Gastrocnemius medialis (tissue), 4 donors: Measurements from ENCODE around the gene UBE2D3. TPM values are rescaled to one million over a fixed set of nuclear protein-coding genes. Genes with fewer than 3 reads are reported as not detected.

ENCODE experiments used
- ATAC-seq, 2 donors: fragments of 150-250 bp; one replicate each; pipeline ENCODE4 v1.9.1; 2016
- DNase-seq, 2 donors: peaks; one replicate each; pipeline ENCODE4 v3.0.0-alpha.2; 2019
- H3K27ac ChIP-seq, 4 donors: fragments of 200-600 bp; sonication (generic); 1 replicate in 1 of 4; 2 replicates in 3 of 4; pipeline ENCODE4 v1.5.1; 2016 to 2018; ENCODE audit warnings: mild to moderate bottlenecking in 2 of 4, moderate library complexity in 1 of 4
- H3K27me3 ChIP-seq, 3 donors: fragments of 200-600 bp; sonication (generic) in 2 of 3; 1 replicate in 1 of 3; 2 replicates in 2 of 3; pipeline versions ENCODE4 v1.5.1 to v1.6.0; 2016 to 2019; ENCODE audit warnings: mild to moderate bottlenecking in 1 of 3, moderate library complexity in 1 of 3
- H3K36me3 ChIP-seq, 2 donors: fragments of 200-600 bp; sonication (generic) in 1 of 2; one replicate each; pipeline ENCODE4 v1.5.1; 2017 to 2018
- H3K4me1 ChIP-seq, 2 donors: fragments of 200-600 bp; sonication (generic) in 1 of 2; one replicate each; pipeline ENCODE4 v1.5.1; 2016 to 2017; ENCODE audit warnings: mild to moderate bottlenecking in 2 of 2
- H3K4me3 ChIP-seq, 4 donors: fragments of 200-600 bp; sonication (generic) in 3 of 4; 1 replicate in 1 of 4; 2 replicates in 3 of 4; pipeline ENCODE4 v1.5.1; 2016 to 2019; ENCODE audit warnings: mild to moderate bottlenecking in 2 of 4
- H3K9me3 ChIP-seq, 3 donors: fragments of 200-600 bp; sonication (generic) in 2 of 3; 1 replicate in 1 of 3; 2 replicates in 2 of 3; pipeline ENCODE4 v1.5.1; 2016 to 2019
- POLR2A ChIP-seq, 2 donors: fragments of 450-650 bp; IDR thresholded peaks; one replicate each; pipeline ENCODE4 v1.6.1; 2017; ENCODE audit warnings: antibody characterized with exemption in 2 of 2, mild to moderate bottlenecking in 2 of 2, moderate library complexity in 2 of 2
- in situ Hi-C, 4 donors: fragments of 200-750 bp; cut with MboI; loops; one replicate each; pipeline versions ENCODE4 v1.15.0 to v1.8.0; 2017; ENCODE audit warnings: low sequenced_read_pairs in 4 of 4
- intact Hi-C: fragments of 100-400 bp; cut with DNase I; formaldehyde crosslinking; loops from one replicate; pipeline ENCODE4 v1.15.1; 2023; ENCODE audit warnings: low total_unique reads
- total RNA-seq, 4 donors: library from RNA; depleted of rRNA; stranded (reverse); fragments of >200 nt; gene quantifications; one replicate each; pipeline versions ENCODE4 v1.1.0 to v1.2.3, GENCODE V29; 2016
- TF ChIP-seq, protein P1 (sequence below), 5 experiments: fragments of 450-650 bp in 3 of 5; fragments of 200-600 bp in 2 of 5; sonication (generic) in 2 of 5; IDR thresholded peaks in 4 of 5; conservative IDR thresholded peaks in 1 of 5; 1 replicate in 4 of 5; 2 replicates in 1 of 5; pipeline ENCODE4 v1.5.1; 2016 to 2019; ENCODE audit warnings: antibody characterized with exemption in 5 of 5, mild to moderate bottlenecking in 3 of 5, moderate library complexity in 3 of 5

Gene UBE2D3
- total RNA-seq, 4 donors from 2014 or later: 350 to 562 (median 392) TPM

DNA sequence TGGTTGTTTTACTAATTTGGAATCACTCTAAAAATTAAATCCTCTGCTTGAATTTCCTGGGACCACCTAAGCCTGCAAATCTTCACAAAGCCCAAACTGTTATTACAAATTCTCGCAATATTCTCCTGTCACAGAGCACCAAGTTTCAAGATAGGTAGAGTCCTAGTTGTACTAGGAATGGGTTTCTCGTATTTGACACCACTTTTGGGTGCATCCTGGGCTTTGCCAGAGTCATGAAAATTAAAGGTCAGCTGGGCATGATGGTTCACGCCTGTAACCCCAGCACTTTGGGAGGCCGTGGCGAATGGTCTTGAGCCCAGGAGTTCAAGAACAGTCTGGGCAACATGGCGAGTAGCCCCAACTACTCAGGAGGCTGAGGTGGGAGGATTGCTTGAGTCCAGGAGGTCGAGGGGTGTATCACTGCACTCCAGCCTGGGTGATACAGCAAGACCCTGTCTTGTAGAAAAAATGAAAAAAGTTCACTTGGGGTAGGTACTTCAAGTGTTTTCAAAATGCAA lies 36.0 kb downstream of the UBE2D3 start:
- in situ Hi-C loops (no loop called here), intact Hi-C loops (no loop called here)
- Histone ChIP-seq H3K4me3 (no peak overlapping the region), H3K9me3 (no peaks in the 10 kb centered on the region), H3K27ac (no peak overlapping the region), H3K36me3 (peaks cover 0 to 16% of the 10 kb centered on the region in 2 donors), H3K27me3 (no peaks in the 10 kb centered on the region), H3K4me1 (peaks cover 0 to 8% of the 10 kb centered on the region in 2 donors)
- TF ChIP-seq, protein P1, sequence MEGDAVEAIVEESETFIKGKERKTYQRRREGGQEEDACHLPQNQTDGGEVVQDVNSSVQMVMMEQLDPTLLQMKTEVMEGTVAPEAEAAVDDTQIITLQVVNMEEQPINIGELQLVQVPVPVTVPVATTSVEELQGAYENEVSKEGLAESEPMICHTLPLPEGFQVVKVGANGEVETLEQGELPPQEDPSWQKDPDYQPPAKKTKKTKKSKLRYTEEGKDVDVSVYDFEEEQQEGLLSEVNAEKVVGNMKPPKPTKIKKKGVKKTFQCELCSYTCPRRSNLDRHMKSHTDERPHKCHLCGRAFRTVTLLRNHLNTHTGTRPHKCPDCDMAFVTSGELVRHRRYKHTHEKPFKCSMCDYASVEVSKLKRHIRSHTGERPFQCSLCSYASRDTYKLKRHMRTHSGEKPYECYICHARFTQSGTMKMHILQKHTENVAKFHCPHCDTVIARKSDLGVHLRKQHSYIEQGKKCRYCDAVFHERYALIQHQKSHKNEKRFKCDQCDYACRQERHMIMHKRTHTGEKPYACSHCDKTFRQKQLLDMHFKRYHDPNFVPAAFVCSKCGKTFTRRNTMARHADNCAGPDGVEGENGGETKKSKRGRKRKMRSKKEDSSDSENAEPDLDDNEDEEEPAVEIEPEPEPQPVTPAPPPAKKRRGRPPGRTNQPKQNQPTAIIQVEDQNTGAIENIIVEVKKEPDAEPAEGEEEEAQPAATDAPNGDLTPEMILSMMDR (IDR thresholded peaks at IDR 0.05 in 4 of 5, conservative IDR thresholded peaks at IDR 0.05 in 1 of 5): no peak
- no peak for TF ChIP-seq POLR2A (IDR thresholded peaks at IDR 0.05)
- no peak for ATAC-seq
- DNase-seq: no peak

DNA sequence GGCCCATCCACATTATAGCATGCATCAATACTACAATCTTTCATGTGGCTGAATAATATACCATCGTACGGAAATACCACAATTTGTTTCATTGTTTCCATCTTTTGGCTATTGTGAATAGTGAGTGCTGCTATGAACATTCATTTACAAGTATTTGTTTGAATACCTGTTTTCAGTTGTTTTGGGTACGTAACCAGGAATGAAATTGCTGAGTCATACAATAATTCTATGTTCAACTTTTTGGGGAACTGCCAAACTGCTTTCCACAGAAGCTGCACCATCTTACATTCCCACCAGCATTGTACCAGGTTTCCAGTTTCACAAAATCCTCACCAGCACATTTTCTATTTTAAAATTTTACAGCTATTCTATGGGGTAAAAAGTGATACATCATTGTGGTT lies 38.0 kb downstream of the UBE2D3 start:
- in situ Hi-C loops (no loop called here), intact Hi-C loops (no loop called here)
- H3K27me3 ChIP-seq: no peaks in the 10 kb centered on the region
- H3K4me3 ChIP-seq: no peak overlapping the region
- no peak overlapping the region for H3K27ac ChIP-seq
- H3K36me3 ChIP-seq: no peaks in the 10 kb centered on the region
- DNase-seq: no peak
- peaks cover 0 to 8% of the 10 kb centered on the region in 2 donors for H3K4me1 ChIP-seq
- peak; percentile 15 for ATAC-seq
- TF ChIP-seq, protein P1 (IDR thresholded peaks at IDR 0.05 in 4 of 5, conservative IDR thresholded peaks at IDR 0.05 in 1 of 5): no peak
- no peak for TF ChIP-seq POLR2A (IDR thresholded peaks at IDR 0.05)
- no peaks in the 10 kb centered on the region for H3K9me3 ChIP-seq

DNA sequence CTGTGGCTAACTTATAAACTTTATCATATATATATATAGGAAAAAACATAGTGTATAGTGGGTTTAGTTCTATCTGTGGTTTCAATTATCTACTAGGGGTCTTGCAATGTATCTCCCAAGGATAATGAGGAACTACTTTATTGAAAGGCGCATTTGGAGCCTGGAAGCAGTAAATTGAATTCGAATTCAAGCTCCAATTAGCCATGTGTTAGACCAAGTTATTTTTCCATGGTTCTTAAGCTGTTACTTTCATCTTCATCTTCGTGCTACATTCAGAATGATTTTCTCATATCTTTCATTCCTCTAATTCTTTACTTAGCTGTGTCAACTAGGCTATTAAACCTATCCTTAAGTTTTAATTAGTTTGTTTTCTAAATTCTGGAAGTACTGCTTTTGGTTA lies 39.4 kb downstream of the UBE2D3 start:
- in situ Hi-C loops (no loop called here), intact Hi-C loops (no loop called here)
- no peaks in the 10 kb centered on the region for H3K27me3 ChIP-seq
- TF ChIP-seq, protein P1 (IDR thresholded peaks at IDR 0.05 in 4 of 5, conservative IDR thresholded peaks at IDR 0.05 in 1 of 5): no peak
- no peak for TF ChIP-seq POLR2A (IDR thresholded peaks at IDR 0.05)
- no peaks in the 10 kb centered on the region for H3K36me3 ChIP-seq
- ATAC-seq: no peak
- H3K9me3 ChIP-seq: no peaks in the 10 kb centered on the region
- H3K4me3 ChIP-seq: no peak overlapping the region
- peaks cover 0 to 8% of the 10 kb centered on the region in 2 donors for H3K4me1 ChIP-seq
- DNase-seq: no peak
- H3K27ac ChIP-seq: no peak overlapping the region

DNA sequence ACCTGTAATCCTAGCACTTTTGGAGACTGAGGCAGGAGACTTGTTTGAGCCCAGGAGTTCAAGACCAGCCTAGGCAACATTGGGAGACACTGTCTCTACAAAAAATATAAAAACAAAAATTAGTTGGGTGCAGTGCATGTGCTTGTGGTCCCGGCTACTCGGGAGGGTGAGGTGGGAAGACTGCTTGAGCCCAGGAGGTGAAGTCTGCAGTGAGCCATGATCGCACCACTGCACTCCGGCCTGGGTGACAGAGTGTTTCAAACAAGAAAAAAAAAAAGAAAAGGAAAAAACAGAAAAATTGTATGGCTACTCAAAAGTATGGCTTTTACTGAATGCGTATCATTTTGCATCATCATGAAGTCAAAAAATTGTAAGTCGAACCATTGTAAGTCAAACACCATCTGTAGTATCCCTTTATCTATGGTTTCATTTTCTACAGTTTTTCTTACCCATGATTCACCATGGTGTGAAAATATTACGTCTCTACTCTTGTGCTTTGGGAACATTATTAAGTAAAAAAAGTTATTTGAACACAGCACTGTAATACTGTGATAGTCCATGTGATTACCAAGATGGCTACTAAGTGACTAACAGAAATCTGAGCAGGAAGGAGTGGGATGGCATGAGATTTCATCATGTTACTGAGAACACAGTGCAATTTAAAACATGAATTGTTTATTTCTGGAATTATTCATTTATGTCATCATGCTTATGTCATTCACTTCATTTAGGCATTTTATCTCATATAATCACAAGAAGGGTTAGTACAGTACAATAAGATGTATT lies 40.1 kb downstream of the UBE2D3 start:
- no peak for DNase-seq
- intact Hi-C loops: no loop called here
- ATAC-seq: no peak
- Histone ChIP-seq H3K36me3 (no peaks in the 10 kb centered on the region), H3K9me3 (no peaks in the 10 kb centered on the region), H3K27me3 (no peaks in the 10 kb centered on the region), H3K4me1 (peaks cover 0 to 8% of the 10 kb centered on the region in 2 donors), H3K4me3 (no peak overlapping the region), H3K27ac (no peak overlapping the region)
- TF ChIP-seq, protein P1 (IDR thresholded peaks at IDR 0.05 in 4 of 5, conservative IDR thresholded peaks at IDR 0.05 in 1 of 5): no peak
- no peak for TF ChIP-seq POLR2A (IDR thresholded peaks at IDR 0.05)
- in situ Hi-C loops: no loop called here
